Liver (tissue), 9 donors: ENCODE data around the gene PEX5L. TPM values are rescaled to one million over a fixed set of nuclear protein-coding genes. Genes with fewer than 3 reads are reported as not detected.

Source experiments
- DNase-seq: peaks from one replicate; pipeline ENCODE4 v3.0.0-alpha.2; 2017; ENCODE audit warnings: low spot score
- H3K27ac ChIP-seq, 2 donors: one replicate each; pipeline ENCODE4 v1.7.0; 2013; ENCODE audit warnings: inconsistent platforms in 2 of 2, low read length in 2 of 2, control low read depth in 1 of 2, low read depth in 1 of 2, mild to moderate bottlenecking in 1 of 2
- H3K27me3 ChIP-seq, 4 donors: one replicate each; pipeline versions ENCODE4 v1.6.1 to v1.7.0; 2013; ENCODE audit warnings: low read length in 3 of 4, inconsistent platforms in 1 of 4, mild to moderate bottlenecking in 1 of 4, moderate library complexity in 1 of 4; ENCODE audit not compliant: control insufficient read depth in 4 of 4, insufficient read depth in 4 of 4
- H3K36me3 ChIP-seq, 4 donors: one replicate each; pipeline versions ENCODE4 v1.6.1 to v1.7.0; 2013; ENCODE audit warnings: low read length in 3 of 4, mild to moderate bottlenecking in 3 of 4, low read depth in 1 of 4, moderate library complexity in 1 of 4; ENCODE audit not compliant: control insufficient read depth in 4 of 4, insufficient read depth in 3 of 4
- H3K4me1 ChIP-seq, 4 donors: one replicate each; pipeline versions ENCODE4 v1.6.1 to v1.7.0; 2013; ENCODE audit warnings: low read length in 3 of 4, mild to moderate bottlenecking in 3 of 4, moderate library complexity in 1 of 4; ENCODE audit not compliant: control insufficient read depth in 4 of 4, insufficient read depth in 4 of 4
- H3K4me3 ChIP-seq, 3 donors: one replicate each; pipeline versions ENCODE4 v1.6.1 to v1.7.0; 2013; ENCODE audit warnings: low read length in 3 of 3, control low read depth in 1 of 3, low read depth in 1 of 3, mild to moderate bottlenecking in 1 of 3
- H3K9ac ChIP-seq, 2 donors: one replicate each; pipeline ENCODE4 v1.7.0; 2013; ENCODE audit warnings: low read length in 2 of 2, mild to moderate bottlenecking in 2 of 2, moderate library complexity in 2 of 2, control low read depth in 1 of 2, low read depth in 1 of 2
- H3K9me3 ChIP-seq, 4 donors: one replicate each; pipeline versions ENCODE4 v1.6.1 to v1.7.0; 2013; ENCODE audit warnings: low read length in 3 of 4; ENCODE audit not compliant: control insufficient read depth in 4 of 4
- ATF3 ChIP-seq: IDR thresholded peaks from 2 replicates; pipeline ENCODE4 v1.6.1; 2016; ENCODE audit warnings: antibody characterized with exemption
- CTCF ChIP-seq: fragments of 150-350 bp; IDR thresholded peaks from 2 replicates; pipeline ENCODE4 v1.5.1; 2017; ENCODE audit warnings: improper control_type of control experiment, low read depth, low read length; ENCODE audit not compliant: missing input control
- EGR1 ChIP-seq, 2 donors: IDR thresholded peaks; 2 replicates each; pipeline ENCODE4 v1.6.1; 2016 to 2018; ENCODE audit warnings: antibody characterized with exemption in 2 of 2, low read depth in 2 of 2
- FOXA1 ChIP-seq: IDR thresholded peaks from 2 replicates; pipeline ENCODE4 v1.6.1; 2016; ENCODE audit warnings: antibody characterized with exemption
- FOXA2 ChIP-seq: IDR thresholded peaks from 2 replicates; pipeline ENCODE4 v1.6.1; 2016; ENCODE audit warnings: antibody characterized with exemption
- GABPA ChIP-seq, 2 donors: IDR thresholded peaks in 1 of 2; conservative IDR thresholded peaks in 1 of 2; 2 replicates each; pipeline ENCODE4 v1.6.1; 2016; ENCODE audit warnings: antibody characterized with exemption in 2 of 2, mild to moderate bottlenecking in 1 of 2, moderate library complexity in 1 of 2
- HNF4A ChIP-seq, 2 donors: conservative IDR thresholded peaks; 2 replicates each; pipeline ENCODE4 v1.6.1; 2016; ENCODE audit warnings: antibody characterized with exemption in 2 of 2, mild to moderate bottlenecking in 2 of 2
- HNF4G ChIP-seq: IDR thresholded peaks from 2 replicates; pipeline ENCODE4 v1.6.1; 2016; ENCODE audit warnings: antibody characterized with exemption
- JUND ChIP-seq, 2 donors: IDR thresholded peaks; 2 replicates each; pipeline ENCODE4 v1.6.1; 2016; ENCODE audit warnings: antibody characterized with exemption in 2 of 2
- MAX ChIP-seq: IDR thresholded peaks from 2 replicates; pipeline ENCODE4 v1.6.1; 2016; ENCODE audit warnings: antibody characterized with exemption
- NR2F2 ChIP-seq: IDR thresholded peaks from 2 replicates; pipeline ENCODE4 v1.6.1; 2016; ENCODE audit warnings: antibody characterized with exemption
- RAD21 ChIP-seq, 2 donors: IDR thresholded peaks; 2 replicates each; pipeline ENCODE4 v1.6.1; 2016; ENCODE audit warnings: antibody characterized with exemption in 2 of 2, mild to moderate bottlenecking in 2 of 2
- REST ChIP-seq: IDR thresholded peaks from 2 replicates; pipeline ENCODE4 v1.6.1; 2016; ENCODE audit warnings: antibody characterized with exemption, mild to moderate bottlenecking
- RXRA ChIP-seq, 2 donors: IDR thresholded peaks; 2 replicates each; pipeline ENCODE4 v1.6.1; 2017 to 2018; ENCODE audit warnings: antibody characterized with exemption in 2 of 2, mild to moderate bottlenecking in 1 of 2
- SP1 ChIP-seq: IDR thresholded peaks from 2 replicates; pipeline ENCODE4 v1.6.1; 2018; ENCODE audit warnings: antibody characterized with exemption, mild to moderate bottlenecking
- TAF1 ChIP-seq: conservative IDR thresholded peaks from 2 replicates; pipeline ENCODE4 v1.6.1; 2016; ENCODE audit warnings: antibody characterized with exemption, mild to moderate bottlenecking
- YY1 ChIP-seq: IDR thresholded peaks from 2 replicates; pipeline ENCODE4 v1.6.1; 2016; ENCODE audit warnings: antibody characterized with exemption, mild to moderate bottlenecking
- ZBTB33 ChIP-seq: IDR thresholded peaks from 2 replicates; pipeline ENCODE4 v1.6.1; 2016; ENCODE audit warnings: antibody characterized with exemption
- WGBS: extraction: QIAGEN DNeasy Blood & Tissue Kit; methylation state at CpG from one replicate; pipeline ENCODE4 v1.1.7; 2013; 5-methylcytosine and 5-hydroxymethylcytosine counted together
- polyA plus RNA-seq, 2 donors: library from polyadenylated mRNA; stranded (reverse) in 1 of 2; unstranded in 1 of 2; fragments of 200-250 nt in 1 of 2; fragments of >200 nt in 1 of 2; fragmentation: Nextera tagmentation in 1 of 2; extraction: Ambion mirVana in 1 of 2; gene quantifications; one replicate each; pipeline versions ENCODE4 v1.2.1 to v1.2.3, GENCODE V29; 2013 to 2015
- total RNA-seq, 2 donors: library from RNA; depleted of rRNA; stranded (reverse); fragments of >200 nt; gene quantifications; one replicate each; pipeline ENCODE4 v1.2.3, GENCODE V29; 2014
- donor health status: healthy.
- donor health status: healthy.
- donor health status: healthy.
- donor health status: healthy.
- donor health status: healthy.

PEX5L gene
- total and polyA plus RNA-seq, 4 donors: 0.03 TPM; not detected in 3

- H3K4me1 ChIP-seq: no peaks in the 10 kb centered on the region
- H3K4me3 ChIP-seq: no peak overlapping the region
- WGBS: 90% methylated on average over 2 of the region's 2 CpGs
- no peak for TF ChIP-seq GABPA (IDR thresholded peaks at IDR 0.05 in 1 of 2, conservative IDR thresholded peaks at IDR 0.05 in 1 of 2)
- TF ChIP-seq JUND (IDR thresholded peaks at IDR 0.05): no peak
- TF ChIP-seq ATF3: no peak
- no peak for TF ChIP-seq REST
- no peak for TF ChIP-seq ZBTB33
- TF ChIP-seq FOXA2: no peak
- no peak for TF ChIP-seq YY1
- TF ChIP-seq SP1: no peak
- no peak for TF ChIP-seq RXRA (IDR thresholded peaks at IDR 0.05)
- no peak for TF ChIP-seq NR2F2
- no peak for TF ChIP-seq CTCF
- no peak for TF ChIP-seq MAX
- no peak for TF ChIP-seq RAD21 (IDR thresholded peaks at IDR 0.05)
- no peak for TF ChIP-seq HNF4G
- TF ChIP-seq EGR1 (IDR thresholded peaks at IDR 0.05; ENCODE audit: low read depth in 2 of 2): no peak
- TF ChIP-seq FOXA1: no peak
- TF ChIP-seq TAF1: no peak
- TF ChIP-seq HNF4A (conservative IDR thresholded peaks at IDR 0.05): no peak
- no peak overlapping the region for H3K9ac ChIP-seq
- no peaks in the 10 kb centered on the region for H3K27me3 ChIP-seq
- peaks cover 0 to 38% (median 23%) of the 10 kb centered on the region in 4 donors for H3K36me3 ChIP-seq
- no peaks in the 10 kb centered on the region for H3K9me3 ChIP-seq
- H3K27ac ChIP-seq: no peak overlapping the region
- DNase-seq: no peak
Measured at GRCh38 chr3:179765396-179765795, 271.3 kb downstream of the PEX5L start.
